SK-N-SH treated with all-trans-retinoic acid at 6 μM for 48 hours (cell line): ENCODE data around the gene CDKN2B-AS1.

Experiments
- ATAC-seq: fragments of 200-7000 bp; cut with Tn5 transposase; 3 replicates; pipeline ENCODE4 v1.9.1; 2020; ENCODE audit warnings: mild to moderate bottlenecking, moderate library complexity
- ARNTL ChIP-seq: fragments of 450-650 bp; formaldehyde crosslinking; IDR thresholded peaks from 2 replicates; pipeline ENCODE4 v1.5.0; 2020; ENCODE audit warnings: low read depth, mild to moderate bottlenecking, moderate library complexity, borderline replicate concordance
- BACH2 ChIP-seq: fragments of 250-450 bp; sonication (Bioruptor Pico); IDR thresholded peaks from 2 replicates; pipeline ENCODE4 v1.9.0; 2021; ENCODE audit warnings: mild to moderate bottlenecking, borderline replicate concordance
- CREB5 ChIP-seq: fragments of 250-450 bp; sonication (Bioruptor Pico); IDR thresholded peaks from 2 replicates; pipeline ENCODE4 v1.5.1; 2020; ENCODE audit warnings: low read depth, mild to moderate bottlenecking, moderate library complexity
- CSDC2 ChIP-seq: fragments of 250-450 bp; sonication (Bioruptor Pico); IDR thresholded peaks from 2 replicates; pipeline ENCODE4 v1.5.0; 2020; ENCODE audit warnings: mild to moderate bottlenecking, moderate library complexity
- ESRRG ChIP-seq: fragments of 250-450 bp; sonication (Bioruptor Pico); IDR thresholded peaks from 2 replicates; pipeline ENCODE4 v1.6.1; 2021; ENCODE audit warnings: mild to moderate bottlenecking
- GLIS3 ChIP-seq: fragments of 250-450 bp; sonication (Bioruptor Pico); IDR thresholded peaks from 2 replicates; pipeline ENCODE4 v1.5.0; 2020; ENCODE audit warnings: mild to moderate bottlenecking, moderate library complexity
- ISL1 ChIP-seq: fragments of 250-450 bp; sonication (Bioruptor Pico); IDR thresholded peaks from 2 replicates; pipeline ENCODE4 v2.1.2; 2022; ENCODE audit warnings: mild to moderate bottlenecking, moderate library complexity
- OSR1 ChIP-seq: fragments of 250-450 bp; sonication (Bioruptor Pico); IDR thresholded peaks from 2 replicates; pipeline ENCODE4 v1.8.0; 2022; ENCODE audit warnings: moderate library complexity, mild to moderate bottlenecking, inconsistent platforms
- PATZ1 ChIP-seq: fragments of 250-450 bp; sonication (Bioruptor Pico); IDR thresholded peaks from 2 replicates; pipeline ENCODE4 v1.8.0; 2020; ENCODE audit warnings: mild to moderate bottlenecking, moderate library complexity, borderline replicate concordance
- PPARA ChIP-seq: fragments of 250-450 bp; sonication (Bioruptor Pico); IDR thresholded peaks from 2 replicates; pipeline ENCODE4 v1.5.0; 2020; ENCODE audit warnings: mild to moderate bottlenecking, borderline replicate concordance
- RARB ChIP-seq: fragments of 250-450 bp; sonication (Bioruptor Pico); IDR thresholded peaks from 2 replicates; pipeline ENCODE4 v1.8.0; 2021; ENCODE audit warnings: mild to moderate bottlenecking, moderate library complexity
- SNAI2 ChIP-seq: fragments of 250-450 bp; sonication (Bioruptor Pico); IDR thresholded peaks from 2 replicates; pipeline ENCODE4 v1.5.0; 2020; ENCODE audit warnings: mild to moderate bottlenecking, moderate library complexity
- TCF4 ChIP-seq: fragments of 250-450 bp; sonication (Bioruptor Pico); IDR thresholded peaks from 2 replicates; pipeline ENCODE4 v1.8.0; 2021; ENCODE audit warnings: mild to moderate bottlenecking, moderate library complexity, borderline replicate concordance
- TOX ChIP-seq: fragments of 250-450 bp; sonication (Bioruptor Pico); IDR thresholded peaks from 2 replicates; pipeline ENCODE4 v1.8.0; 2021; ENCODE audit warnings: mild to moderate bottlenecking, moderate library complexity, borderline replicate concordance
- TSHZ2 ChIP-seq: fragments of 250-450 bp; sonication (Bioruptor Pico); IDR thresholded peaks from 2 replicates; pipeline ENCODE4 v1.5.0; 2020; ENCODE audit warnings: mild to moderate bottlenecking, moderate library complexity
- ZC3H10 ChIP-seq: fragments of 250-450 bp; sonication (Bioruptor Pico); IDR thresholded peaks from 2 replicates; pipeline ENCODE4 v1.5.1; 2021; ENCODE audit warnings: mild to moderate bottlenecking, moderate library complexity
- ZFP3 ChIP-seq: fragments of 250-450 bp; sonication (Bioruptor Pico); IDR thresholded peaks from 2 replicates; pipeline ENCODE4 v1.5.0; 2020; ENCODE audit warnings: mild to moderate bottlenecking, moderate library complexity
- ZFP30 ChIP-seq: fragments of 450-650 bp; formaldehyde crosslinking; IDR thresholded peaks from 2 replicates; pipeline ENCODE4 v1.5.0; 2022; ENCODE audit warnings: mild to moderate bottlenecking, moderate library complexity
- ZNF565 ChIP-seq: fragments of 450-650 bp; formaldehyde crosslinking; conservative IDR thresholded peaks from 2 replicates; pipeline ENCODE4 v1.5.0; 2020; ENCODE audit warnings: low read depth, mild to moderate bottlenecking, moderate library complexity
- ZNF70 ChIP-seq: fragments of 450-650 bp; formaldehyde crosslinking; IDR thresholded peaks from 2 replicates; pipeline ENCODE4 v1.5.0; 2020; ENCODE audit warnings: mild to moderate bottlenecking, moderate library complexity
- ZNF8 ChIP-seq: fragments of 450-650 bp; formaldehyde crosslinking; IDR thresholded peaks from 2 replicates; pipeline ENCODE4 v1.5.0; 2020; ENCODE audit warnings: mild to moderate bottlenecking, moderate library complexity
- TF ChIP-seq, protein P1 (sequence below): fragments of 250-450 bp; sonication (Bioruptor Pico); IDR thresholded peaks from 2 replicates; pipeline ENCODE4 v1.5.1; 2021; ENCODE audit warnings: mild to moderate bottlenecking, moderate library complexity

CDKN2B-AS1 gene

GRCh38 chr9:21974722-21975409 is 19.7 kb upstream of the CDKN2B-AS1 start:
- ATAC-seq = peak; percentile 89
- TF ChIP-seq ZNF565 (CRISPR knock-in tag) (no peak), ESRRG (CRISPR knock-in tag) (no peak), OSR1 (no peak), ARNTL (CRISPR knock-in tag) (no peak), ZFP30 (CRISPR knock-in tag) (no peak), TSHZ2 (CRISPR knock-in tag) (no peak), PATZ1 (CRISPR knock-in tag) (no peak), TOX (CRISPR knock-in tag) (no peak), RARB (CRISPR knock-in tag) (no peak), SNAI2 (CRISPR knock-in tag) (no peak), BACH2 (CRISPR knock-in tag) (no peak), ZNF8 (no peak), ZFP3 (CRISPR knock-in tag) (no peak), TCF4 (CRISPR knock-in tag) (no peak), ISL1 (CRISPR knock-in tag) (no peak), CREB5 (CRISPR knock-in tag) (no peak), PPARA (no peak)
- TF ChIP-seq, protein P1, sequence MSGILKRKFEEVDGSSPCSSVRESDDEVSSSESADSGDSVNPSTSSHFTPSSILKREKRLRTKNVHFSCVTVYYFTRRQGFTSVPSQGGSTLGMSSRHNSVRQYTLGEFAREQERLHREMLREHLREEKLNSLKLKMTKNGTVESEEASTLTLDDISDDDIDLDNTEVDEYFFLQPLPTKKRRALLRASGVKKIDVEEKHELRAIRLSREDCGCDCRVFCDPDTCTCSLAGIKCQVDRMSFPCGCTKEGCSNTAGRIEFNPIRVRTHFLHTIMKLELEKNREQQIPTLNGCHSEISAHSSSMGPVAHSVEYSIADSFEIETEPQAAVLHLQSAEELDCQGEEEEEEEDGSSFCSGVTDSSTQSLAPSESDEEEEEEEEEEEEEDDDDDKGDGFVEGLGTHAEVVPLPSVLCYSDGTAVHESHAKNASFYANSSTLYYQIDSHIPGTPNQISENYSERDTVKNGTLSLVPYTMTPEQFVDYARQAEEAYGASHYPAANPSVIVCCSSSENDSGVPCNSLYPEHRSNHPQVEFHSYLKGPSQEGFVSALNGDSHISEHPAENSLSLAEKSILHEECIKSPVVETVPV = no peak

- TF ChIP-seq, protein P1 = no peak
- TF ChIP-seq ARNTL (CRISPR knock-in tag) (no peak), ZNF70 (no peak), TCF4 (CRISPR knock-in tag) (no peak), PATZ1 (CRISPR knock-in tag) (no peak), ZNF8 (no peak), CREB5 (CRISPR knock-in tag) (no peak), PPARA (no peak), TOX (CRISPR knock-in tag) (no peak), CSDC2 (CRISPR knock-in tag) (no peak), ZC3H10 (no peak), TSHZ2 (CRISPR knock-in tag) (no peak), BACH2 (CRISPR knock-in tag) (no peak), SNAI2 (CRISPR knock-in tag) (no peak), GLIS3 (CRISPR knock-in tag) (no peak)
- no peak for ATAC-seq
Observed at GRCh38 chr9:21976334-21976875, 18.2 kb upstream of the CDKN2B-AS1 start.
